ENCODE measurements around the gene MVP. TPM values are rescaled to one million over a fixed set of nuclear protein-coding genes. Genes with fewer than 3 reads are reported as not detected.

The MVP gene
- total RNA-seq, 1 experiment from 2014 or later = 17.2 TPM

DNA sequence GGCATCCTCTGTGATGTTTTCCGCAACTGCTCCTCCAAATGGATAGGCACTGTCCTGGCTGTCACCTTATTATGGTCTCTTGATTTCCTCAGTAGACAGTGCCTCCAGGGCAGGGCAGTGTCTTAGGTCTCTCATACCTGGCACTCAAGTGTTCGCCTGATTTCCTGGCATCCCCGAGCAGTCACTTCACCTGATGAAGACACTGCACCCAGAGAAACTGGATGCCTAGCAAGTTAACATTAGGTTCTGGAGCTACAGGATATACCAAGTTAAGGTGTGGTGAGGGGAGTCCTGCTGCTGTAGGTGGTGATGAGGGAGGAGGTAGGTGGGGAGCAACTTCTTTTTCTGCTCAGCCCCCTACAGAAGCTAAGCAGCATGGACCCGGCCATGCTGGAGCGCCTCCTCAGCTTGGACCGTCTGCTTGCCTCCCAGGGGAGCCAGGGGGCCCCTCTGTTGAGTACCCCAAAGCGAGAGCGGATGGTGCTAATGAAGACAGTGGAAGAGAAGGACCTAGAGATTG lies 17.8 kb upstream of the MVP start:
- in situ Hi-C loops (cut with HindIII; ENCODE audit: low sequenced_read_pairs) = no loop called here
- DNase-seq (ENCODE audit: low spot score) = no peak

DNA sequence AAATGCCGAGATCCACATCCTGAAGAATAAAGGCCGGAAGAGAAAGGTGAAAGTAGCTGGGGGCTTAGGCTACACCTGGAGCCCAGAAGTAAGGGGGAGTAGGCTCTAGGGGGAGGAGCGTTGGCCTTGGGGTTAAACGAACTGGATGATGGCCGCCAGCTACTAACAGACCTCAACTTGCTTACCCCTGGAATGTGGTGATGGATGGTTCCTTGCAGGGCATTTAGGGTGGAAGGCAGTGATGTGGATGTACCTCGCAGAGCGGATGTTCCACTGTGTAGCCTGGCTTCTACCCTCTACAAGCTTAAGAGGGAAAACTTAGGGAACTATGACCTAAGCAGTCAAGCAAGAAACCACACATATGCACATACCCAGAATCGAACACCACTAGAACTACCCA lies 16.2 kb upstream of the MVP start:
- DNase-seq (ENCODE audit: low spot score) = no peak
- in situ Hi-C loops (cut with HindIII; ENCODE audit: low sequenced_read_pairs) = no loop called here

DNA sequence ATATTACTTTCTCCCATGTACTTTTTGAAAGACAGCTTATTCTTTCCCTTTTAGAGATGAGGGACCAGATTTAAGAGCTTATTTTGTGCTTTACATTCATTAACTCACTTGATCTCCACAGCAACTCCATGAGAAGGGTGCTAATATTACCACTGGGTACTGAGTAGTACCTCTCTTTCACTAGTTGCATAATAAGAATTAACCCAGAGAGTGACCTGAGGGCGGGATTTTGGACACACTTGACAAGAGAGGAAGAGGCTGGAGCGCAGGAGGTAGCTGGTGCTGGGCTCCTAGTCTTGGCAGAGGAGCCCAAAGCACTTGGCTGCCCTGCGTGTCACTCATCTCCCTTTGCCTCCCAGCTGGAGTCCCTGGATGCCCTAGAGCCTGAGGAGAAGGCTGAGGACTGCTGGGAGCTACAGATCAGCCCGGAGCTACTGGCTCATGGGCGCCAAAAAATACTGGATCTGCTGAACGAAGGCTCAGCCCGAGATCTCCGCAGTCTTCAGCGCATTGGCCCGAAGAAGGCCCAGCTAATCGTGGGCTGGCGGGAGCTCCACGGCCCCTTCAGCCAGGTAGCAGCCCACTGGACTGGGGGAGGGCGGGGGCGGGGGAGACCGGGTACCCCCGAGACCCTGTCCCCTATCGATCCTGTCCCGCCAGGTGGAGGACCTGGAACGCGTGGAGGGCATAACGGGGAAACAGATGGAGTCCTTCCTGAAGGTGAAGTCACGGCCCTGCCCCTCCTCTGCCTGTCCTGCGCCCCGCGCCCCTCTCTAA lies 15.6 kb upstream of the MVP start:
- peak; percentile 75 for DNase-seq (ENCODE audit: low spot score)

DNA sequence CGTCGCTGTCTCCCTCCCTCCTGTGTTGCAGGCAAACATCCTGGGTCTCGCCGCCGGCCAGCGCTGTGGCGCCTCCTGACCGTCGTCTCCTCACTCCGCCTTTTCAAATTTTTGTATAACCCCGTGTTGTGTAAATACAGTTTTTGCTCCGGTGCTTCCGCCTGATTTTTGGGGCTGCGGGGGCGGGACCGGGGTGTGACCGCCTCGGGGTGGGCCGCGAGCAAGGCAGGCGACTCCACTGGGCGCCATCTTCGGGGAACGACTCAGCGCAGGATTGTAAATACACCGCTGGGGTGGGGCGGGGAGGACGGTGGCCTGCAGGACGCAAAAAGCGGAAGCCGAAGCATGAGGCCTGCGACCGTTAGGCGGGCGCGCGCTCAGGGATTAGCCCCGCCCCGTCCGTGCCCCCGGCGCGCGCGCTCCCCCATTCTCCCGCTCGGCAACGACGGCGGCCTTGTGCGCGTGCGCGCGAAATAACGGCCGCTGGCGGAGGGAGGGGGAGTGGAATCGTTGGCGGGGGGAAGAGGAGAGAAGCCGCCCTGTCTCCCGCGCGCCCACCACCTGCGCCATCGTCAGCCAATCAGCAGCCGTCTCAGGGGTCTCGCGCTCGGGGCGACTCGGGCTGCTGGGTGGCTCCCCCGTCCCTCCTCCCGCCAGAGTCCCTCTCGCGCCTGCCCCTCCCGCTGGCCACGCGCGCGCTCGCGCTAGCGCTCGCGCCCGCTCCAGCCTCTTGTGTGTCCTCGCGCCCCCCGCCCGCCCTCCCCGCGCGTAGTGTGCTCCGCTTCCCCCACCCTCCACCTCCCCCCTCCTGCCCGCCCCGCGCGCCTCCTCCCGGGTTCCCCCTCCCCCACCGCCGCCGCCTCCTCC lies 14.8 kb upstream of the MVP start:
- DNase-seq (ENCODE audit: low spot score) = peak; percentile 96
- in situ Hi-C loops (cut with HindIII; ENCODE audit: low sequenced_read_pairs) = no loop called here

More for the DNA sequence above, 15.6 kb upstream of the MVP start:
- in situ Hi-C loops (cut with HindIII; ENCODE audit: low sequenced_read_pairs) = no loop called here

DNA sequence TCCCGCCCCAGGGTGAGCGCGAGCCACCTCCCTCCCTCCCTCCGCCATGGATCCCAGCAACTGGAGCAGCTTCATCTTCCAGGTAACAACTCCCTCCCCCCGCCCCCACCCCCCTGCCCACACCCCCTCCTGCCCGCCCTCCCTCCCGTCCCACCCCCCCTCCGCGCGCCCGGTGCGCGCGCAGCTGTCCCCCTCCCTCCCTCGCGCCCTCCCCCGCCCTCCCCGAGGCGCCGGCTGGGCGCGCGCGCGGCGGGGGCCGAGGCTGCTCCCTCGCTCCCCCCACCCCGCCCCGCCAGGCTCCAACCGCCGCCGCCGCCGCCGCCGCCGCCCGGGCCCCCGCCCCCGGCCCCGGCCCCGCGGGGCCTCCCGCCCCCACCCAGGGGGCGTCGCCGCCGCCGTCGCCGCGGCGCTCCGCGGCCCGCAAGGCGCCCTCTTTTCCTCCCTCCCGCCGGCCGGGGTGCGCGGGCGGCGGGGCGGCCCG lies 14.1 kb upstream of the MVP start, which contains the start of gene MAZ:
Gene MAZ (plus strand): TSS at position 431 of the 481 bp plus-strand sequence. CDS start 173 bp downstream, outside the sequence.
- DNase-seq (ENCODE audit: low spot score) = no peak
- in situ Hi-C loops (cut with HindIII; ENCODE audit: low sequenced_read_pairs) = no loop called here

DNA sequence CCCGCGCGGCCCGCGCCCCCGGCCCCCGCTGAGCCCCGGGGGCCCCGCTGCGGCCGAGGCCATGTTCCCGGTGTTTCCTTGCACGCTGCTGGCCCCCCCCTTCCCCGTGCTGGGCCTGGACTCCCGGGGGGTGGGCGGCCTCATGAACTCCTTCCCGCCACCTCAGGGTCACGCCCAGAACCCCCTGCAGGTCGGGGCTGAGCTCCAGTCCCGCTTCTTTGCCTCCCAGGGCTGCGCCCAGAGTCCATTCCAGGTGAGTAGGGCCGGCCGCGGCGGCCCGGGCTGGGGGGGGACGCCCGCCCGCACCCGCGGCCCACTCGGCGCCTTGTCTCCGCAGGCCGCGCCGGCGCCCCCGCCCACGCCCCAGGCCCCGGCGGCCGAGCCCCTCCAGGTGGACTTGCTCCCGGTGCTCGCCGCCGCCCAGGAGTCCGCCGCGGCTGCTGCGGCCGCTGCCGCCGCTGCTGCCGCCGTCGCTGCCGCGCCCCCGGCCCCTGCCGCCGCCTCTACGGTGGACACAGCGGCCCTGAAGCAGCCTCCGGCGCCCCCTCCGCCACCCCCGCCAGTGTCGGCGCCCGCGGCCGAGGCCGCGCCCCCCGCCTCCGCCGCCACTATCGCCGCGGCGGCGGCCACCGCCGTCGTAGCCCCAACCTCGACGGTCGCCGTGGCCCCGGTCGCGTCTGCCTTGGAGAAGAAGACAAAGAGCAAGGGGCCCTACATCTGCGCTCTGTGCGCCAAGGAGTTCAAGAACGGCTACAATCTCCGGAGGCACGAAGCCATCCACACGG lies 13.4 kb upstream of the MVP start:
- DNase-seq (ENCODE audit: low spot score) = no peak
- in situ Hi-C loops (cut with HindIII; ENCODE audit: low sequenced_read_pairs) = no loop called here

DNA sequence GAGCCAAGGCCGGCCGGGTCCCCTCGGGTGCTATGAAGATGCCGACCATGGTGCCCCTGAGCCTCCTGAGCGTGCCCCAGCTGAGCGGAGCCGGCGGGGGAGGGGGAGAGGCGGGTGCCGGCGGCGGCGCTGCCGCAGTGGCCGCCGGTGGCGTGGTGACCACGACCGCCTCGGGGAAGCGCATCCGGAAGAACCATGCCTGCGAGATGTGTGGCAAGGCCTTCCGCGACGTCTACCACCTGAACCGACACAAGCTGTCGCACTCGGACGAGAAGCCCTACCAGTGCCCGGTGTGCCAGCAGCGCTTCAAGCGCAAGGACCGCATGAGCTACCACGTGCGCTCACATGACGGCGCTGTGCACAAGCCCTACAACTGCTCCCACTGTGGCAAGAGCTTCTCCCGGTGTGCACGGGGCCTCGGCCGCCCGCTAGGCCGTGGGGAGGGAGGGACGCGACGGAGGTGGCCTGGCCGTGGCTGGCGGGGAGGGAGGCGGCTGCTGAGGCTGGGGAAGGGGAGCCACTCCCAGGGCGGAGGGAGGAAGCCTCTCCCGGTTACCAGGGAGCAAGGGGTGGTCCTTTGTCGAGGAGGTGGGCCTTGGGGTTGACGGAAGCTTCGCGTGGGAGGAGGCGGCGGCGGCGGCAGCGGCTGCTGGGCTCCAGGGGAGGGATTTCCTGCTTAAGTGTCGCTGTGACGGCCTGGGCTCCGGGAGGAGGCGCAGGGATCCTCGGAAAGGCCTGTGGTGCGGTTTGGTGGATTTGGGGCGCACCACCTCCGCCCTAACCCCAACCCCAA lies 12.6 kb upstream of the MVP start:
- in situ Hi-C loops (cut with HindIII; ENCODE audit: low sequenced_read_pairs) = no loop called here
- peak; percentile 91 for DNase-seq (ENCODE audit: low spot score)

DNA sequence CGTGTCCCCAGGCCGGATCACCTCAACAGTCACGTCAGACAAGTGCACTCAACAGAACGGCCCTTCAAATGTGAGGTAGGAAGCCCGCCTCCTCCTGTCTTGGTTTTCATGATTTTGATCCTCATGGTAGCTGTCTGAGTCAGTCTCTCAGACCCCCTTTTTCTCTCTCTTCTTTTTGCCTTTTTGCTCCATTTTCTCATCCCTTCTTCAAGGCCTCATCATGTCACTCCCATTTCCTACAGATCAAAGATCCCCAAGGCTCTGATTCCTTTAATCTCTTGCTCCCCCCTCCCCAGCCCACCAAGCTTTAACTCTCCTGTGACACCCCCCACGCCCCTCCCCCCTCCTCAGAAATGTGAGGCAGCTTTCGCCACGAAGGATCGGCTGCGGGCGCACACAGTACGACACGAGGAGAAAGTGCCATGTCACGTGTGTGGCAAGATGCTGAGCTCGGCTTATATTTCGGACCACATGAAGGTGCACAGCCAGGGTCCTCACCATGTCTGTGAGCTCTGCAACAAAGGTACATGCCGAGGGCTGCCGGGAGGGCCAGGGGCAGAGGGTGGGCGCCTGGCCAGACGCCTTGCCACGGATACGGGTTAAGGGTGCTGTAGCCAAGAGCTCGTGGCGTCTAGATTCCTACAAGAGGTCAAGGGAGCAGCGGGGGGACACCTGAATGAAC lies 11.9 kb upstream of the MVP start:
- DNase-seq (ENCODE audit: low spot score) = no peak
- in situ Hi-C loops (cut with HindIII; ENCODE audit: low sequenced_read_pairs) = no loop called here

DNA sequence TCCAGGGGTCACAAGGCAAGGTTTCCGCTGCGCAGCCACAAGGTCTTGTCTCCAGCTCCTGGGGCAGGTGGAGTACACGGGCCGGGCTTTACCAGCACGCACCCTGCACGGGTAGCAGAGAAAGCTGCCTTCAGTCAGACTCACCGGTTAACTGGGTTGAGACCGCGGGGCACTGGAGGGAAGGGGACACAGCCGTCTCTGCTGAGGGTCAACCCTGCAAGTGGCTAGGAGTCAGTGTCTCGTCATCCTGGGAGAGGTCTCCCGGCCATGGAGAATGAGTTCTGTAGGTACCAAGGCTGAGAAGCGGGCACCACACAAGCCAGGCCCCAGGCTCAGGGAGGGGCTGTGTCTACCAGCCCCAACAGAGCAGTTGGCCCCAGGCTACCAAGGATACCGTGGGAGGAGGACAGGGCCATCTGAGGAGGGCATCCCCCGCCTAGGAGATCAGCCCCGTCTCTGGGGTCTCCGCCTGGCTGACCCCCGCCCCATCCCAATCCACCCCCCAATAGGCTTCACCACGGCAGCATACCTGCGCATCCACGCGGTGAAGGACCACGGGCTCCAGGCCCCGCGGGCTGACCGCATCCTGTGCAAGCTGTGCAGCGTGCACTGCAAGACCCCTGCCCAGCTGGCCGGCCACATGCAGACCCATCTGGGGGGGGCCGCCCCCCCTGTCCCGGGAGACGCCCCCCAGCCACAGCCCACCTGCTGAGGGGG lies 11.1 kb upstream of the MVP start:
- in situ Hi-C loops (cut with HindIII; ENCODE audit: low sequenced_read_pairs) = no loop called here
- no peak for DNase-seq (ENCODE audit: low spot score)

DNA sequence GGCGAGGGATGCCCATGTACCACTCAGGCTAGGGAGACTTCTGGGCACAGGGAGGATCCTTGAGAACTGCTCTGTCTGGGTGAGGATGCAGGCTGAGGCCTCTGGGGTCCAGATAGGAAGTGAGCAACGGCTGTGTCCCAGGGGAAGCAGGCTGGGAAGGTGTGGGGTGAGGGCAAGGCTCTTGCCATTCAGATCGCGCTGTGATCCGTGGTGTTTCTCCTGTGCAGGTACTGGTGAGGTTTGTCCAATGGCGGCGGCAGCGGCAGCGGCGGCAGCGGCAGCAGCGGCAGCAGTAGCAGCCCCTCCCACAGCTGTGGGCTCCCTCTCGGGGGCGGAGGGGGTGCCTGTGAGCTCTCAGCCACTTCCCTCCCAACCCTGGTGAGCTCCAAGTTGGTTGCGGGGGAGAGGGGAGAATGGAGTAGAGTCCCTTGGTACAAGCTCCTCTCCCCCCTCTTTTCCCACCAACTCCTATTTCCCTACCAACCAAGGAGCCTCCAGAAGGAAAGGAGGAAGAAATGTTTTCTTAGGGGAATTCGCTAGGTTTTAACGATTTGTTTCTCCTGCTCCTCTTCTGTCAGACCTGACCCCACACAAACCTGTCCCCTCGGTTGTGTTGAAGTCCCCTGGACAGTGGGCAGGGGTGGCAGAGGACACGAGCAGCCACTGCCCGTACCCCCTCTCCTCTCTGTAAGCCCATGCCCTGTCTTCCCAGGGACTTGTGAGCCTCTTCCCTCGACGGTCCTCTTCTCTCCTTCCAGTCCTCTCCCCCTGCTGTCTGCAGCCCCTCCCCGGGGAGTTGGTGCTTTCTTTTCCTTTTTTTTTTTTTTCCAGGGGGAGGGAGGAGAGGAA lies 10.2 kb upstream of the MVP start:
- in situ Hi-C loops (cut with HindIII; ENCODE audit: low sequenced_read_pairs) = no loop called here
- DNase-seq (ENCODE audit: low spot score) = no peak

DNA sequence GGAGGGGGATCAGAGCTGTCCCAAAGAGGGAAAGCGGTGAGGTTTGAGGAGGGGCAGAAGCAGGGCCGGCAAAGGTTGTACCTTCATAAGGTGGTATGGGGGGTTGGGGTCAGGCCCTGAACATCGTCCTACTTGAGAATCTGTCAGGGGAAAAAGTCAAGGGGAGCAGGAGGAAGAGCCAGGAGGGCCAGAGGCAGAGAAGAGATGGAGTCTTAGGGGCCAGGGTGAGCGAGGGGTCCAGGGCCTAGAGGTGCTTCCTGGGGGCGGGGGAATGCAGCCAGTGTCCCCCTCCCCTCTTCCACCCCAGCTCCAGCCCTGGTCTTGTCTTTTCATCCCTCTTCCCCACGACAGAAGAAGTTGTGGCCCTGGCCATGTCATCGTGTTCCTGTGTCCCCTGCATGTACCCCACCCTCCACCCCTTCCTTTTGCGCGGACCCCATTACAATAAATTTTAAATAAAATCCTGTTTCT lies 9.5 kb upstream of the MVP start:
- in situ Hi-C loops (cut with HindIII; ENCODE audit: low sequenced_read_pairs) = no loop called here
- DNase-seq (ENCODE audit: low spot score) = no peak

DNA sequence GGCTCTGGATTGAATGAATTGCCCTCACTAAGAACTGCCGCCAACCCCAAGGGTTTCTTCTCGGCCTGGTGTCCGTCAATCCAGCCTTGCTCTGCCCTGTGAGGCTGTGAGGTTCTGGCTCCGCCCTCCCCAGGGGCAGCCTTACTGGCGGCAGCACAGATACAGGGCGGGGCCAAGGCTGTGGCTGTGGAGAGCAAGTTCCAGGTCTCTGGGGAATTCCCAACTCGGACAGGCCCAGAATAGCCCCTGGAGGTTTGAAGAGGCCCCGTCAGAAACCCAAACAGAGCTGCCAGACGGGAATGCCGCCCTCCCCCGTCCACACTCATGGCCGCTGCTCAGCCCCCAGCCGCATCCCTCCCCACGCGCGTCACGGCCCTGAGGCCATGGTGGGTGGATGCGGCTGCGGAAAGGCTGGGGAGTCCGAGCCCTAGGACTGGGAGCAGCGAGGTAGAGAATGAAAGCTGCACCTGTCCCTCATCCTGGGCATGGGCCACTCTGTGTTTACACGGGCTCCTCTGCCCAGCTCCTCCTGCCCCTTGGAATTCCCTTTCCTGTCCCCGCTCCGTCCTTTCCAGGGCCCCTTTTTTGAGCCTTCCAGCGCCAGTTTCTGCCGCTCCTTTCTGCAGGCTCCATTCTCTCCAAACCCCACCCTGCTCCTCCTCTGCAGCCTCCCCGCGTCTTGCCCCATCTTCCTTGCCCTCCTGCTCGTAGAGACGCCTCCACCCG lies 8.9 kb upstream of the MVP start:
- in situ Hi-C loops (cut with HindIII; ENCODE audit: low sequenced_read_pairs) = no loop called here

DNA sequence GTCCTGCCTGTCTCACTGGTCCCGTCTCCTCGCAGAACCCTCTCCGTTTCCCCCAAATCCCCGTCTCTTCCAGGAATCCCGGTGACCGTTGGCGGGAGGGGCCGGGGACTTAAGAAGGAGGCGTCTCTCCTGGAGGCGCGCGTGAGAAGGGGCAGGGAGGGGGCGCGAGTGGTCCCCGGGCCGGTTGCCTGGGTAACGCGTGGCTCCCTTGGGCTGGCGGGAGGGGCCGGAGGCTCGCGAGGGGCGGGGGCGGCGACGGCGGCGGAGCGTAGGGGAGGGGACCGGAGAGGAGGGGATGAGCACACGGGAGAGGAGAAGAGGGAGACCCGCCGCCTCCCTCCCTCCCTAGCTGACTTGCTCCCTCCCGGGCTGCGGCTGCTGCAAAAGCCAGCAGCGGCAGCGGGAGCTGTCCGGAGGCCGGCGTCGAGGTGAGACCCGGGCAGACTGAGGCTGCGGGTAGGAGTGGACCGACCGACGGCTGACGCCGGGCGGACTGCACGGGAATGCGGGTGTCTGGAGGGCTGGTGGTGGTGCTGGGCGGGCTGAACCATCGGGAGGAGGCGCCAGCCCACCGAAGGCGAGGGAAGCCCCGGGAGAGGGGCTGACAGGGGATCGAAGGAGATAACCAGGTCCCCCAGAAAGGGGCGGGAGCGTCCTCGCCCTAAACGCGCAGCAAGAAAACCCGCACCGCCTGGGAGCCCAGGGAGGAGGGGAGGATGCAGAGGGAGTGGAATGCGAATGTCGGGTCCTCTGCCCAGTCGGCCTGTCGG lies 8.2 kb upstream of the MVP start, which contains the start of gene PRRT2:
Gene PRRT2 (plus strand): TSS at position 298 of the 770 bp plus-strand sequence. CDS start 862 bp downstream, outside the sequence.
- in situ Hi-C loops (cut with HindIII; ENCODE audit: low sequenced_read_pairs) = no loop called here
- DNase-seq (ENCODE audit: low spot score) = peak; percentile 90

More for the DNA sequence above, 8.9 kb upstream of the MVP start:
- DNase-seq (ENCODE audit: low spot score) = peak; percentile 98

DNA sequence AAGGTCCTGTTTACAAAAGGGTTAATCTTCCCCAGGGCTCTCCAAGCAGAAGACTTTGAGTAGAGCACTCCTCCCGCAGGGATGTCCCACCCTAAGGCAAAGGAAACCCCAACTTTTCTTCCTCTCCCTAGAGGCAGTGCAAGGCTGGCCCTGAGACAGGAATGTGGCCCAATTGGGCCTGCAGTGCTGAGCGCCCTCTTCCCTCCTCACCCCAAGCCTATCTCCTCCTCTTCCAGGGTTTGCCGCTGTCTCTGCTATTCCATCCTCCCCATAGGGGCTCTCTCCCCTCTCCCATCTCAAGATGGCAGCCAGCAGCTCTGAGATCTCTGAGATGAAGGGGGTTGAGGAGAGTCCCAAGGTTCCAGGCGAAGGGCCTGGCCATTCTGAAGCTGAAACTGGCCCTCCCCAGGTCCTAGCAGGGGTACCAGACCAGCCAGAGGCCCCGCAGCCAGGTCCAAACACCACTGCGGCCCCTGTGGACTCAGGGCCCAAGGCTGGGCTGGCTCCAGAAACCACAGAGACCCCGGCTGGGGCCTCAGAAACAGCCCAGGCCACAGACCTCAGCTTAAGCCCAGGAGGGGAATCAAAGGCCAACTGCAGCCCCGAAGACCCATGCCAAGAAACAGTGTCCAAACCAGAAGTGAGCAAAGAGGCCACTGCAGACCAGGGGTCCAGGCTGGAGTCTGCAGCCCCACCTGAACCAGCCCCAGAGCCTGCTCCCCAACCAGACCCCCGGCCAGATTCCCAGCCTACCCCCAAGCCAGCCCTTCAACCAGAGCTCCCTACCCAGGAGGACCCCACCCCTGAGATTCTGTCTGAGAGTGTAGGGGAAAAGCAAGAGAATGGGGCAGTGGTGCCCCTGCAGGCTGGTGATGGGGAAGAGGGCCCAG lies 7.3 kb upstream of the MVP start:
- in situ Hi-C loops (cut with HindIII; ENCODE audit: low sequenced_read_pairs) = no loop called here
- DNase-seq (ENCODE audit: low spot score) = no peak
